Measurements from ENCODE around the gene STK11IP.

Gene STK11IP, protein sequence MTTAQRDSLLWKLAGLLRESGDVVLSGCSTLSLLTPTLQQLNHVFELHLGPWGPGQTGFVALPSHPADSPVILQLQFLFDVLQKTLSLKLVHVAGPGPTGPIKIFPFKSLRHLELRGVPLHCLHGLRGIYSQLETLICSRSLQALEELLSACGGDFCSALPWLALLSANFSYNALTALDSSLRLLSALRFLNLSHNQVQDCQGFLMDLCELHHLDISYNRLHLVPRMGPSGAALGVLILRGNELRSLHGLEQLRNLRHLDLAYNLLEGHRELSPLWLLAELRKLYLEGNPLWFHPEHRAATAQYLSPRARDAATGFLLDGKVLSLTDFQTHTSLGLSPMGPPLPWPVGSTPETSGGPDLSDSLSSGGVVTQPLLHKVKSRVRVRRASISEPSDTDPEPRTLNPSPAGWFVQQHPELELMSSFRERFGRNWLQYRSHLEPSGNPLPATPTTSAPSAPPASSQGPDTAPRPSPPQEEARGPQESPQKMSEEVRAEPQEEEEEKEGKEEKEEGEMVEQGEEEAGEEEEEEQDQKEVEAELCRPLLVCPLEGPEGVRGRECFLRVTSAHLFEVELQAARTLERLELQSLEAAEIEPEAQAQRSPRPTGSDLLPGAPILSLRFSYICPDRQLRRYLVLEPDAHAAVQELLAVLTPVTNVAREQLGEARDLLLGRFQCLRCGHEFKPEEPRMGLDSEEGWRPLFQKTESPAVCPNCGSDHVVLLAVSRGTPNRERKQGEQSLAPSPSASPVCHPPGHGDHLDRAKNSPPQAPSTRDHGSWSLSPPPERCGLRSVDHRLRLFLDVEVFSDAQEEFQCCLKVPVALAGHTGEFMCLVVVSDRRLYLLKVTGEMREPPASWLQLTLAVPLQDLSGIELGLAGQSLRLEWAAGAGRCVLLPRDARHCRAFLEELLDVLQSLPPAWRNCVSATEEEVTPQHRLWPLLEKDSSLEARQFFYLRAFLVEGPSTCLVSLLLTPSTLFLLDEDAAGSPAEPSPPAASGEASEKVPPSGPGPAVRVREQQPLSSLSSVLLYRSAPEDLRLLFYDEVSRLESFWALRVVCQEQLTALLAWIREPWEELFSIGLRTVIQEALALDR

DNA sequence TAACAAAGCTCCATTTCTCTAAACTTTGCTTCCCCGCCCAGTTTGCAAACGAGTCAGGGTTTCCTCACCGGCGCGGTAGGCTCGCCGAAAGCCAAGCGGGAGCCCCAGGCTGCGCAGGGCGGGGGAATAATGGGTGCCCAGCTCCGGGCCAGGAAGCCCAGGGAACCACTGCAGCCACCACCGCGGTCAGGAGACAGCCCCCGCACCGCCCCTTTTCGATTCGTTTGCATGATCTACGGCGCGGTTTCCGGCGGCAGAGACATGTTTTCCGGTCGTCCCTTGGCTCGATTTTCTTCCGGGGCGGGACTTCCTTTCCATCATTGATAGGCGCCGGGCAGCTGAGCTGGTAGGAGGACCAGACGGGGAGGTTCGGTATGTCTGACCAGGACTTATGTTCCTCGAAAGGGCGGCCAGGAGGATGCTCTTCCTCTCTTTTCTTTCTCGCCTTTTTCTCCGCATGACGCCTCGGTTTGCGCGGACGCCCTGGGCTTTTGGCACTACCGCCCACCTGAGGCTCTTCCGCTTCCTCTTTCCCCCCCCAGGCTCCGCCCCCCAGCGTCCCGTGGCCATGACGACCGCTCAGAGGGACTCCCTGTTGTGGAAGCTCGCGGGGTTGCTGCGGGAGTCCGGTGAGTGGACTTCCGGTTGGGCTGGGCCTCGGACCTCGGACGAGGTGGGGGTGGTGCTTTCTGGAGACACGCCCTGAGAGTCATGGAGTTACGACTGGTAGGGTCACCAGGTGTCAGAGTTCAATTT, at the start of gene STK11IP:
Gene STK11IP, plus strand, starts transcription at position 306 of the 756 bp plus-strand sequence. Its CDS starts 263 bp downstream, at position 569.
- peak within 1 kb of the TSS; percentile 80 for H3K4me3 ChIP-seq (ENCODE audit: low read depth, low read length)
- DNase-seq (ENCODE audit: low read depth) = peak; percentile 88

DNA sequence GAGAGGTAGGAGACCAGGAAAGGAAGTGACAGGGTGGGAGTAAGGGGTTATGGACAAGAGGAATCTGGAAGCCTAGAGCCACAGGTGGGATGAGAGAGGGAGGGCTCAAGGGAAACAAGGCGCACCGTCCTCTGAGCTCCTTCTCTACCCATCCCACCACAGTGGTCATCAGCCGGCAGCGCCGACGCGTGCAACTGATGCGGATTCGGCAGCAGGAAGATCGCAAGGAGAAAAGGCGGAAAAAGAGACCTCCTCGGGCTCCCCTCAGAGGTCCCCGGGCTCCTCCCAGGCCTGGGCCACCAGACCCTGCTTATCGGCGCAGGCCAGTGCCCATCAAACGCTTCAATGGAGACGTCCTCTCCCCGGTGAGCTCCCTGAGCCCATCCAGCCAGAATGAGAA, 48.7 kb upstream of the STK11IP start:
- no peak overlapping the region for H3K4me3 ChIP-seq (ENCODE audit: low read depth, low read length)
- DNase-seq (ENCODE audit: low read depth) = no peak

DNA sequence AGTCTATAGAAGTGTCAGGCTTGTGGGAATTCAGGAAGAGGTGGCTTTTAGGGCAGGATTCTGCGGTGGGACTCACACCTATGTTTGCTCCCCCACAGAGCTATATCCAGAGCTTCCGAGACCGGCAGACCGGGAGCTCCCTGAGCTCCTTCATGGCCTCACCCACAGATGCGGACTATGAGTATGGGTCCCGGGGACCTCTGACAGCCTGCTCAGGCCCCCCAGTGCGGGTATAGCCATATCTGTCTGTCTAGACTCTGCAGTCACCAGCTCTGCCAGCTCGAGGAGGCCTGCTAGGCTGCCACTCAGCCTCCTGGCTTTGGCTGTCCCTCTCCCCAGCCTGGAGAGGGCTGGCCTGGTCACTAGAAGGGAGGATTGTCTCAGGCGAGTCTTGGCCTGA, 48.0 kb upstream of the STK11IP start:
- no peak overlapping the region for H3K4me3 ChIP-seq (ENCODE audit: low read depth, low read length)
- no peak for DNase-seq (ENCODE audit: low read depth)

DNA sequence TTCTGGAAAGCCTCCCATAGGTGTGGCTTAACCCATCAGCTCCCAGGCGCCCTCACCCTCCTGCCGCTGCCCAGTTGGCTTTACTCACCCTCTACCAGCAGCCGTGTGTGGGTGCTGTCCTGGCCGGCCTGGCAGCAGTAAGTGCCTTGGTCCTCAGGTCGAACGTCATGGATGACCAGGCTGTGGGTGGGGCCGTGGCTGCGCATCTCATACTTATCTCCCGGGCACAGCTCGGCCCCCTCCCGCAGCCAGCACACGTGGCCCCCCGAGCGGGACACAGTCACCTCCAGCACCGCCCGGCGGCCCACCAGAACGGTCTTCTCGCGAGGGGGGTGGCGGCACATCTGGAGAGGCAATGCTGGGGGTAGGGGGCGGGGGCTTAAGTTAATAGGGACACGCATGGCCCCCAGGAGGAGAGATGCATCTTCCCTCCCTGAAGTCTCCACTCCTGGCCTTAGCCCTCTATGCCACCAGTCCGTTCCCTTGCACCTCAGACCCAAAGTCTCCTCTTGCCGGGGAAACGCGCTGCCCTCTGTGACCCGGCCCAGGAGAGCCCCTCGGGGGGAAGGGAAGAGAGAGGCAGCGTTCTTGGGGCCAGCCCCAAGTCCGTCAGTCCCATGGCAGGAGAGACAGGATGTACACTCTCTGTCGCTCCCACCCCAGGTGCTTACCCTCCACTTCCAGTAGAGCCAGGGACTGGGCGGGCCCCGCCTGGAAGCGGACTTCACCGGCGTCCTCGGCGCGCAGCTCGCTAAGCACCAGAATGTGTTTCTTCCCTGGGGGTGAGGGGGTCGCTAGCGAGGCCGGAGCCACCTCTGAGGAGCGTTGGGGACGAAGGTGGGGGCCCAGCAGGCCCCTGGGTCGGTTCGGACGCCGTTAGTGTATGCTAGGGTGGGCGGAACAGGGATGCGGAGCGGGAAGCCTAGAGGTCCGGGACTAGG, 45.9 kb upstream of the STK11IP start:
- peak overlapping the region; percentile 71 for H3K4me3 ChIP-seq (ENCODE audit: low read depth, low read length)
- no peak for DNase-seq (ENCODE audit: low read depth)

DNA sequence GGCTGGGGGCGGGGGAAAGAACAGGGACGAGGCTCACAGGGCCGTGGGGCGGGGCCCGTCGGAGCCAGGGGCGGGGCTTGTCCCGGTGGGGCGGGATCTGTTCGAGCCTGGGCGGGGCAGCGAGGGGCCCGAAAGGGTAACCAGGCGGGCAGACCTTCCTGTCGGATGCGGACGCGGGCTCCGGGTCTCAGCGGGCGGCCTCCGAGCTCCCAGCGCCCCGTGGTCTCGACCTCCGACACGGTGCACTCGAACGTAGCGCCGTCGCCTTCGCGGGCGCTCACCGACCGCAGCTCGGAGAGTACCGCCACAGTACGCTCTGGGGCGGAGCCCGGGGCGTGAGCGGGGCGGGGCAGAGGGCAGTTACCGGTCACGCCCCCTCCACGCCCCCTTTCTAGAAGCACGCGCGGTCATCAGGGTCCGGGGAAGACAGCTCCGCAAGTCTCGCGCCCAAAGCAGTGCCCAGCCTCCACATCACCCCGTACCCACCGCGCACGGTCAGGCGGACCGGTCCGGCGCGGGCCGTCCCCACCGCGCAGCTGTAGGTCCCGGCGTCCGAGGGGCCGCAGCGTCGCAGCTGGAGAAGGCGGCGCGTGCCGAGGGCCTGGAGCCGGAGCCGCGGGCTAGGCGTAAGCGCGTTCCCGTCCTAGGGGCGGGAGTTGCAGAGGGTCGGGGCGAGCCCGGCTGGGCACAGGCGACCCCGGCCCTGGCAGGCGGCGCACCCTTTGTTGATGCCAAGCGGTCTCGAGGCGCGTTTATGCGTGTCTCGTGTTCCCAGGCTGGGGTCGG, 45.1 kb upstream of the STK11IP start:
- peak; percentile 43 for DNase-seq (ENCODE audit: low read depth)

DNA sequence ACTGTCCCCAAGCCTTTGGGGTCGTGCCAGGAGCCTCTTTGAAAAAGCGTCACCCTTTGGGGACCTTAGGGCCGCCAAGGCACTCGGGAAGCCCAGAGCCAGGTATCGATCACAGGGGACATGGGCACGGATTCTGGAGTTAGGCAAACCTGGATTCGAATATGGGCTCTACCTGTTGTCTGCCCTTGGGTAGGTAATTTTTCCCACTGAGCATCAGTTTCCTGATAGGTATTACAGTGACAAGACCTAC, 44.6 kb upstream of the STK11IP start:
- H3K4me3 ChIP-seq (ENCODE audit: low read depth, low read length) = peak overlapping the region; percentile 71

More for the DNA sequence above, 45.1 kb upstream of the STK11IP start:
- H3K4me3 ChIP-seq (ENCODE audit: low read depth, low read length) = peak overlapping the region; percentile 71

DNA sequence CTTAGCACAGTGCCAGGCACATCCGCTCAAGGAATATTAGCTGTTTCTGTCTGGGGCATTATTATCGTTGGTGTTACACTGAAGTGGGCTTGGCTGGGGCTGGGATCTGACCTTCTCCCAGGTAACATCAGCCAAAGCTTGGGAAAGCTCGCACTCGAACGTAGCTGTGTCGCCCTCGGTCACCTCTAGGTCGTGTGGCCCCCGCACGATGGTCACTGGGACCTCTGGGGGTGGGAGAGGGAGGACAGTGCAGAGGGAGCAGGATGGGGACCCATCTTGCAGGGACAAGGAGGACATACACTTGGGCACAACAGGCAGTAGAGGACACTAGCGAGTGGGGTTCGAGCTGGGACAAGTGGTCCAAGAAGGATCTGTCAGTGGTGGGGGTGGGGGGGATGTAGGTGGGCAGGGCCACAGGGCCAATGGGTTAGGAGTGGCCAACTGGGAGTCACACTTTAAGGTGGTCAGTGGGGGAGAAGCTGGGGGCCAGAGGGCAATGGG, 44.1 kb upstream of the STK11IP start:
- DNase-seq (ENCODE audit: low read depth) = no peak
- no peak overlapping the region for H3K4me3 ChIP-seq (ENCODE audit: low read depth, low read length)

More for the DNA sequence above, 44.6 kb upstream of the STK11IP start:
- no peak for DNase-seq (ENCODE audit: low read depth)

DNA sequence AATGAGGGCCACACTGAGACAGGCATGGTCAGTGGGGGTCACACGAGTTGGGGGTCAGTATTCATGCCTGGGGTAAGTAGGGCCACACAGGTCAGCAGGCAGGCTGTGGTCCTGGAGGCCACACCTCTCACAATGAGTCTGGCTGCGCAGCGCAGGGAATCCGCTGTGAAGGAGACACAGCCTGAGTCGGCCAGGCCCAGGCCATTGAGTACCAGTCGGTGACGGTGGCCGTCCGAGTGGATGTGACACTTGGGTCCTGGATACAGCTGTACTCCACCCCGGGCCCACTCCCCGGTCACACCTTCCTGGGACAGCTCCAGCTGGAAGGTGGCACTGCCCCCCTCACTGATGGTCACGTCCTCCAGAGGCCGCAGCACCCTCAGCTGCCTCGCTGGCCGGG, 43.3 kb upstream of the STK11IP start:
- H3K4me3 ChIP-seq (ENCODE audit: low read depth, low read length) = no peak overlapping the region
- no peak for DNase-seq (ENCODE audit: low read depth)

DNA sequence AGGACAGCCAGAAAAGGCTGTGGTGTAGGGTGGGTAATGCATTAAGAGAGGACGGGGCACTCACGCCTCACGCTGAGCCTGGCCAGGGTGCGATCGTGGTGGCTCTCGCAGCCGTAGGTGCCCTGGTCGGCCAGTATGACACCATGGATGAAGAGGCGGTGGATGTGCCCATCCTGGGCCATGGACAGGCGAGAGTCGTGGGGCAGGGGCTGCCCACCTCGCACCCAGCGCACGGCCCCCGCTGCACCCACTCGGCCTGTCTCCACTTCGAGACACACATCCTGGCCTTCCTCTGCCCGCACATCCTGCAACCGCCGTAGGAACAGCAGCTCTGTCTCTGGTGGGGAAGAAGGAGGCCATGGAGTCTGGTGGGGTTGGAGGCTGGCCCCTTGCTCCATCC, 41.7 kb upstream of the STK11IP start:
- DNase-seq (ENCODE audit: low read depth) = no peak

DNA sequence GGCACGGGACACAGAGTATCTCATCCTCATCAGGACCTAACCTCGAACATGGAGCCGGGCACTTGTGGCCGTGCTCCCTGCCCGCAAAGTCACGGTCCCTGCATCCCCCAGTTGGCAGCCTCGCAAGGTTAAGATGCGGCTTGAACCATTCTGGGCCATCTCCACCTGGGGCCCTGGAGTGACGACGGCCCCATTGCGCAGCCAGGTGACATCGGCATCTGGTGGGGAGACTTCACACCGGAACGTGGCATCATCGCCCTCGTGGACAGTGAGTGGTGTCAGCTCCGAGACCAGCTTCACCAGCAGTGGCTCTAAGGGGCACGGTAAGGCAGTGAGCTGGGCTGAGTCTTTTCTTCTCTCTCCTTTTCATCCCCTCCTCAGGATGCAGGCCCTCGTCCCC, 41.2 kb upstream of the STK11IP start:
- H3K4me3 ChIP-seq (ENCODE audit: low read depth, low read length) = no peak overlapping the region
- DNase-seq (ENCODE audit: low read depth) = no peak

More for the DNA sequence above, 41.7 kb upstream of the STK11IP start:
- no peak overlapping the region for H3K4me3 ChIP-seq (ENCODE audit: low read depth, low read length)

DNA sequence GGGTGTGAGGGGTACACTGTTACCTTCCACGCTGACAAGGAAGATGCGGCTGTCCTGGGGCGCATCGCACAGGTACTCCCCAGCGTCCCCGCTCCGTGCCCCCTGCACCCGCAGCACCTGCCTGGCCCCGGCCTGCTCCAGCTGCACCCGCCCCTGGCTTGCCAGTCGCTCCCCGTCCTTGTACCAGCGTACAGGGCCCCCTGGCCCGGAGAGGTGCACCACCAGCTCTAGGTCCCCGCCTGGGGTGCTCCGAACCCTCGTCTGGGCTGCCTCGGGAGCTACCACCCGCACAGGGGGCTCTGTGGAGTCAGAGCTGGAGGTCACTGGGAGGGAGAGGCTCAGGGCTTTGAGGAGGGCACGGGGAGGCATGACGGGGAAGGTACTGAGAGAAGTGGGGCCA, 40.3 kb upstream of the STK11IP start:
- no peak for DNase-seq (ENCODE audit: low read depth)
- H3K4me3 ChIP-seq (ENCODE audit: low read depth, low read length) = no peak overlapping the region

DNA sequence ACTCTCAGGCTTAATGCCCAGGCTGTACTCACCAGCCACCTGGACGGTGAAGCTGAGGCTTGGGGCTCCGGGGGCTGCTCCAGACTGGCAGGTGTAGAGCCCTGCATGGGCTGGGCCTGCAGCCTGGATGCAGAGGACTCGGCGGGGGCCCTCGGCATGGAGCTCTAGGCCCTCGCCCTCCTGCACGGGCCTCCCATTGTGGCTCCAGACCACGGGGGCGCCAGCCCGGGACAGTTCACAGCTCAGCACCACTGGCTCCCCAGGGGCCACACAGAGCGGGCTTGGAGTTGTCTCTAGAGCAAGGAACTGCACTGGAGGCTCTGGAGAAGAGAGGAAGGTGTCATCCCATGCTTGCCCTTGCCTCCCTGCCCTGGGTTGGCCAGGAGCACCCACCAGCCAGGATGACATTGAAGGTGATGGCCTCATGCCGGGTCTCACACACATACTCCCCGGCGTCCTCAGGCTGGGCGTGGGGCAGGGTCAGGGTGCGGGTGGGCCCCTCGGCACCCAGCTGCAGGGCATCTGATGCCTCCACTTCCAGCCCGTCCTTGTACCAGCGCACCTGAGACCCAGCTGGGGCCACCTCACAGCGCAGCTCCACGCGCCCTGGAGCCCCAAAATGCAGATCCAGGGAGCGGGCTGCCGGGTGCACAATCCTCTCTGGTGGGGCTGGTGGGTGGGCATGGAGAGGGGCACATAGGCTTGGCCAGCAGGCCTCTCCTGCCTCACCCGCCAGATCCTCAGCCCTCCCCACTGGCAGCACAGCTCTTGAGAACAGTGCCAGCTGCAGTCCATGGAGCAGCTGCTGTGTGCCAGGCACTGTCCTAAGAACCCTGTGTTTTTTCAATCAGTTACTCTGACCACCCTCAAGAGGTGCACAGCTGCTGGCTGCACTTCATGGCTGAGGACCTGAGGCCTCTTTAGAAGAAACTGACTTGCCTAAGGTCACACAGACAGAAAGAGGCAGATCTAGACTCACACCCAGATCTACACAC, 39.6 kb upstream of the STK11IP start:
- no peak overlapping the region for H3K4me3 ChIP-seq (ENCODE audit: low read depth, low read length)
- no peak for DNase-seq (ENCODE audit: low read depth)

DNA sequence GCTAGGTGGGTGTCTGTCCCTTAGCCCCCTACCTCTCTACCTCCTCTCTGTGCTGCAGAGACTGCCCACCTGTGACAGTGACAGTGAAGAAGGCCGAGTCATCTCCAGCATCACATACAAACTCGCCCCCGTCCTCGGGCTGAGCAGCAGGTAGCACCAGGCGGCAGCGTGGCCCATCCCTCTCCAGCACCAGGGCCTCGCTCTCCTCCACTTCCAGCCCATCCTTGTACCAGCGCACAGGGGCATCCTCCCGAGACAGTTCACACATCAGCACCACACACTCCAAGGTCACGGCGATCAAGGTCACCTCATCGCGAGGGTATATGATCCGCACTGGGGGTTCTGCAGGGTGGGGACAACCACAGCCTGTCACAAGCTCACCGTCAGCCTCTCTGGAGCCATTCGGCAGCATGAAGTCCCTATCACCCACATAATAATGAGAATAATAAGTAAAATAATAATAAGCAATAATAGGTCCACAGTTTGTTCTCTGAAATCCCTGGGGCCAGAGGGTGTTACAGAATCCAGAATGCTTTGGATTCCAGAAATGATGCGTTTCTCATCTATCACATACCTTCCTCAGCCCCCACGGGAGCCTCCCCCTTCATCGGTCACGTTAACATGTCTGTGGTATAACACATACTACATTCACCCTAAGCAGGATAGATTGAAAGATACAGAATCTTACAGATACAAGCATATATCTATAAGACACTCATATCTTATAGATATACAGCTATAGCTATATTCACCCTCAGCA, 38.3 kb upstream of the STK11IP start:
- no peak overlapping the region for H3K4me3 ChIP-seq (ENCODE audit: low read depth, low read length)
- DNase-seq (ENCODE audit: low read depth) = no peak

DNA sequence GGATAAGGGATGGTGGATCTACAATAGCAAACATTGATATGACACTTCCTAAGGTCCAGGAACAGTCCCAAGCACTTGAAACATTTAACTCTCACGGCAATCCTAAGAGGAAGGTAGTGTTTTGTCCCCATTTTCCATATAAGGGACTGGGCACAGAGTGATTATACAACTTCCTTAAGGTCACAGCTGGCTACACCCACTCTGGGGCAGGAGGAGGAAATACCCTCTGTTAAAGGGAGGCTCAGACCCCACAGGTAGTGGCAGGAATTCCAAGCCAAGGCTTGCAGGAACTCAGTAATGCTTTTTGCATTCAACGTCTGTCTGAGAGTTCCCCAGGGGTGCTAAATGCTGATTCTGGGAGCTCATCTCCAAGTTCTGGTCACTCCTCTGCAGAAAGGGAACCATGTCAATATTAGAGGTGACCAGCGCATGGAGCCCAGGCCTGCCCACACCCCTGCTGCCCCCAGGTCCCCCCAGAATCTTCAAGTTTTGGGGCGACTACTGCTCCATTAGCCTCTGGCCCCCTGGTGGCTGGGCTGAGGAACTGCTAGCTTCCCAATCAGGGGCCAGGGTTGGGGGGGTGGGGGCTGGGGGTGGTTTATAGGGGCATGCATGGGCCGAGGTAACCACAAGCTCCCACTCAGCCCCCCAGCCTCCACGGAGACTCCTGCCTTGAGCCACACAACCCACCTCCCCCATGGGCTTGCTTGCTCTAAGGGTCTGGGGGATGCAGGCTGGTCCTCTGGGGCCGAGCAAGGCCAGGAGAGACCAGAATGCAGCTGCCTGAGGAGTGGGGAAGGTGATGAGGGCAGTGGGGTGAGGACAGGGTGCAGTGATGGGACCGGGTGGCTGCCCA, 37.4 kb upstream of the STK11IP start:
- DNase-seq (ENCODE audit: low read depth) = no peak
- H3K4me3 ChIP-seq (ENCODE audit: low read depth, low read length) = no peak overlapping the region

DNA sequence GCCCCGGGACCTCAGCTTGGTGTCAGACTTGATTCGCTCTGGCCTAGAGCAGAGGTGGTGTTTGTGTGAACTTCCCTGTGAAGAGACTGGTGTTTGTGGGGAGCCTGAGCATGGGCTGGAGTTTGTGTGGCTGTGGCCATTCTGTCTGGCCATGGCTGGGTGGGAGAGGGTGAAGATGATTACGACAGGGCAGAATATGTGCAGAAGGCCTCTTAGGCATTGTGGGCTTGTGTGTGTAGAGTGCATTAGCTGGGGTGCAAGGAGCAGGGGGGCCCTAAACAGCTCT, 36.8 kb upstream of the STK11IP start:
- H3K4me3 ChIP-seq (ENCODE audit: low read depth, low read length) = no peak overlapping the region
- no peak for DNase-seq (ENCODE audit: low read depth)

Measured in skeletal muscle cell (primary cell).